Measurements from ENCODE around the gene DIAPH3. TPM values are rescaled to one million over a fixed set of nuclear protein-coding genes. Genes with fewer than 3 reads are reported as not detected.
"Not testable (repeated sequence)": the region's sequence is repeated elsewhere in the genome, so short reads cannot be mapped to it uniquely, and the experiment has no call there.

The DIAPH3 gene
- total RNA-seq, 2 experiments from 2014 or later, result 0.08 to 0.11 TPM

DNA sequence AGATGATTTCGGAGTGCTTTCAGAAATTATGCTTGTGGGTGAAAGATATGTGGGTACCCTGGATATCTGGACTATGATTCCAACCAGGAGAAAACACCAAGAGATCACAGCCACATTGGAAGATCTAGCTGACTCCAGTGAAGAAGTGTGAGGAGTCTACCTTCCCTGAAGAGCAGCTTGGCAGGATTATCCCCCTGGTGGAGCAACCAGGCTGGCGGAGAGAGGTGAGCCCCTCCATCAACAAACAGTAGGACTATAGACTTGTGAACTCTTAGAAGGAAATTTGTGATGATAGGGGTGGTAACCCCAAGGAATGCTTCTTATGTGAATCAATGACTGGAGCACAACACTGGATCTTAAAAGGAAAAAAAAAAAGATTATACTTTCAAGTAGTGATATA, 47.8 kb upstream of the DIAPH3 start:
- H3K36me3 ChIP-seq (ENCODE audit: insufficient read depth, low read length), result no peaks in the 10 kb centered on the region
- Mint-ChIP-seq H3K36me3 (ENCODE audit: low read depth) (no peaks in the 10 kb centered on the region), H3K4me3 (no peak overlapping the region), H3K4me1 (ENCODE audit: low read depth) (no peaks in the 10 kb centered on the region), H3K27me3 (peaks cover 15% of the 10 kb centered on the region), H3K27ac (no peak overlapping the region), H3K9me3 (no peaks in the 10 kb centered on the region)
- DNase-seq, result no peak
- intact Hi-C loops (cut with DNase I, micrococcal nuclease), result no loop called here
- H3K4me1 ChIP-seq (ENCODE audit: insufficient read depth, low read length), result no peaks in the 10 kb centered on the region
- no peak overlapping the region for H3K4me3 ChIP-seq (ENCODE audit: low read length)
- CTCF ChIA-PET, result no interaction called here
- H3K27me3 ChIP-seq (ENCODE audit: control insufficient read depth in 1 of 2, insufficient read depth in 2 of 2, low read length in 2 of 2), result peaks cover 4 to 17% of the 10 kb centered on the region in 2 experiments
- no peak overlapping the region for H3K27ac ChIP-seq (ENCODE audit: low read depth in 1 of 2, low read length in 2 of 2)
- ATAC-seq (ENCODE audit: poor library complexity), result no peak
- TF ChIP-seq, protein P1, sequence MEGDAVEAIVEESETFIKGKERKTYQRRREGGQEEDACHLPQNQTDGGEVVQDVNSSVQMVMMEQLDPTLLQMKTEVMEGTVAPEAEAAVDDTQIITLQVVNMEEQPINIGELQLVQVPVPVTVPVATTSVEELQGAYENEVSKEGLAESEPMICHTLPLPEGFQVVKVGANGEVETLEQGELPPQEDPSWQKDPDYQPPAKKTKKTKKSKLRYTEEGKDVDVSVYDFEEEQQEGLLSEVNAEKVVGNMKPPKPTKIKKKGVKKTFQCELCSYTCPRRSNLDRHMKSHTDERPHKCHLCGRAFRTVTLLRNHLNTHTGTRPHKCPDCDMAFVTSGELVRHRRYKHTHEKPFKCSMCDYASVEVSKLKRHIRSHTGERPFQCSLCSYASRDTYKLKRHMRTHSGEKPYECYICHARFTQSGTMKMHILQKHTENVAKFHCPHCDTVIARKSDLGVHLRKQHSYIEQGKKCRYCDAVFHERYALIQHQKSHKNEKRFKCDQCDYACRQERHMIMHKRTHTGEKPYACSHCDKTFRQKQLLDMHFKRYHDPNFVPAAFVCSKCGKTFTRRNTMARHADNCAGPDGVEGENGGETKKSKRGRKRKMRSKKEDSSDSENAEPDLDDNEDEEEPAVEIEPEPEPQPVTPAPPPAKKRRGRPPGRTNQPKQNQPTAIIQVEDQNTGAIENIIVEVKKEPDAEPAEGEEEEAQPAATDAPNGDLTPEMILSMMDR (IDR thresholded peaks at IDR 0.05), result no peak
- no peaks in the 10 kb centered on the region for H3K9me3 ChIP-seq (ENCODE audit: control insufficient read depth in 1 of 2, insufficient read depth in 1 of 2, low read length in 2 of 2)
- POLR2A ChIA-PET, result no interaction called here

DNA sequence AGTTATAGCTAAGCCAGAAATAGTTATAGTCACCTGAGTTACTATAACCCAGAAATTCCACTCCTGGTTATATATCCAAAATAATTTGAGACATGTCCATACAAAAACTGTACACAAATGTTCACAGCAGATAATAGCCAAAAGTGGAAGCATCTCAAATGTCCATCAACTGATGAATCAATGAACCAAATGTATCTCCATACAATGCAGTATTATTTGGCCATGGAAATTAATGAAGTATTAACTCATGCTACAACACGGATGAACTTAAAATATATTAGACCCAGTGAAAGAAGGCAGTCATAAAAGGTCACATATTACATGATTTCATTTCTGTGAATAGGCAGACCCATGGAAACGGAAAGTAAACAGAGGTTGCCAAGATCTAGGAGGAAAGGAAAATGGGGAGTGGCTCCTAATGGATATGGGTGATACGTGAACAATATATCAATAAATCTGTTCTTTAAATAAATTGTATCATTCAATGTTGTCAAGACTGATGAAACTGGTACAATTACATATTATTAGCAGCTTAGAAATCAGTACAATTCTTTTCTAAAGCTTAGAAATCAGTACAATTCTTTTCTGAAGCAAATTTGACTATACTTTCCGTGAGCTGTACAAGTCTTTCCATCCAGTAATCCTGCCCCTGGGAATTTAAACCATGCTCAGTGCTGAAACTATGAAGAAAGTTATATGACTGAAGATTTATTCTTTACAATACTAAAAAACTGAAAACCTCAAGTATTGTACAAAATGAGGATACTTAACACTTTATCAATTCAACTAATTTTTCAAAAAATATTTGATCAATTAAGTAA, 47.0 kb upstream of the DIAPH3 start:
- Histone ChIP-seq H3K9me3 (ENCODE audit: control insufficient read depth in 1 of 2, insufficient read depth in 1 of 2, low read length in 2 of 2) (no peaks in the 10 kb centered on the region), H3K4me1 (ENCODE audit: insufficient read depth, low read length) (no peaks in the 10 kb centered on the region), H3K27me3 (ENCODE audit: control insufficient read depth in 1 of 2, insufficient read depth in 2 of 2, low read length in 2 of 2) (peaks cover 4 to 18% of the 10 kb centered on the region in 2 experiments), H3K36me3 (ENCODE audit: insufficient read depth, low read length) (no peaks in the 10 kb centered on the region), H3K4me3 (ENCODE audit: low read length) (no peak overlapping the region), H3K27ac (ENCODE audit: low read depth in 1 of 2, low read length in 2 of 2) (no peak overlapping the region)
- intact Hi-C loops (cut with DNase I, micrococcal nuclease), result no loop called here
- DNase-seq (no peak), ATAC-seq (ENCODE audit: poor library complexity) (no peak)
- H3K27me3 Mint-ChIP-seq, result peaks cover 20% of the 10 kb centered on the region
- no peak overlapping the region for H3K27ac Mint-ChIP-seq
- TF ChIP-seq, protein P1 (IDR thresholded peaks at IDR 0.05), result no peak
- no peaks in the 10 kb centered on the region for H3K36me3 Mint-ChIP-seq (ENCODE audit: low read depth)
- no peaks in the 10 kb centered on the region for H3K4me1 Mint-ChIP-seq (ENCODE audit: low read depth)
- ChIA-PET POLR2A (no interaction called here), CTCF (no interaction called here)
- H3K4me3 Mint-ChIP-seq, result no peak overlapping the region
- H3K9me3 Mint-ChIP-seq, result no peaks in the 10 kb centered on the region

- H3K36me3 ChIP-seq (ENCODE audit: insufficient read depth, low read length); H3K36me3 Mint-ChIP-seq (ENCODE audit: low read depth); DNase-seq; intact Hi-C loops (cut with DNase I, micrococcal nuclease); H3K9me3 Mint-ChIP-seq; ATAC-seq (ENCODE audit: poor library complexity); H3K4me3 ChIP-seq (ENCODE audit: low read length); H3K4me1 ChIP-seq (ENCODE audit: insufficient read depth, low read length); H3K27ac ChIP-seq (ENCODE audit: low read depth in 1 of 2, low read length in 2 of 2); H3K4me1 Mint-ChIP-seq (ENCODE audit: low read depth); H3K27ac Mint-ChIP-seq; POLR2A ChIA-PET; H3K9me3 ChIP-seq (ENCODE audit: control insufficient read depth in 1 of 2, insufficient read depth in 1 of 2, low read length in 2 of 2); H3K4me3 Mint-ChIP-seq; CTCF ChIA-PET: not testable (repeated sequence)
- H3K27me3 Mint-ChIP-seq, result peaks cover 26% of the 10 kb centered on the region
- H3K27me3 ChIP-seq (ENCODE audit: control insufficient read depth in 1 of 2, insufficient read depth in 2 of 2, low read length in 2 of 2), result peaks cover 4 to 25% of the 10 kb centered on the region in 2 experiments
These were observed 41.8 kb upstream of the DIAPH3 start for GRCh38 chr13:60205499-60205898.

DNA sequence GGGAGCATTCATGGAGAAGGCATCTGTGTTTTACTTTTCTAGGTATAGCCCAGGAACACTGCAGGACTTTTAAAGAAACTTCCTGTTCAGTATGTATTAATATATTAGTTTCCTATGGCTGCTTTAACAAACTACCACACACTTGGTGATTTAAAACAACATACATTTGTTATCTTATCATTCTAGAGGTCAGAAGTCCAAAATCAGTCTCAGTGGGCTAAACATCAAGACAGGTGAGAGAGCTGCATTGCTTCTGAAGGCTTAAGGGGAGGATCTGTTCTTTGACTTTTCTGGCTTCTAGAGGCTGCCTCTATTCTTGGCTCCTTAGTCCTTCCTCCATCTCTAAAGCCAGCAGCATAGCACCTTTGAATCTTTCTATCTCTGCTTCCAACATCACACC, 37.6 kb upstream of the DIAPH3 start:
- Histone ChIP-seq H3K4me1 (ENCODE audit: insufficient read depth, low read length) (no peaks in the 10 kb centered on the region), H3K4me3 (ENCODE audit: low read length) (no peak overlapping the region), H3K27ac (ENCODE audit: low read depth in 1 of 2, low read length in 2 of 2) (no peak overlapping the region), H3K9me3 (ENCODE audit: control insufficient read depth in 1 of 2, insufficient read depth in 1 of 2, low read length in 2 of 2) (no peaks in the 10 kb centered on the region), H3K27me3 (ENCODE audit: control insufficient read depth in 1 of 2, insufficient read depth in 2 of 2, low read length in 2 of 2) (peaks cover 0 to 8% of the 10 kb centered on the region in 2 experiments), H3K36me3 (ENCODE audit: insufficient read depth, low read length) (no peaks in the 10 kb centered on the region)
- no peak overlapping the region for H3K4me3 Mint-ChIP-seq
- POLR2A ChIA-PET, result no interaction called here
- CTCF ChIA-PET, result no interaction called here
- H3K9me3 Mint-ChIP-seq, result no peaks in the 10 kb centered on the region
- intact Hi-C loops (cut with DNase I, micrococcal nuclease), result no loop called here
- no peak overlapping the region for H3K27ac Mint-ChIP-seq
- ATAC-seq (ENCODE audit: poor library complexity), result no peak
- no peaks in the 10 kb centered on the region for H3K4me1 Mint-ChIP-seq (ENCODE audit: low read depth)
- H3K27me3 Mint-ChIP-seq, result peaks cover 20% of the 10 kb centered on the region
- DNase-seq, result no peak
- H3K36me3 Mint-ChIP-seq (ENCODE audit: low read depth), result no peaks in the 10 kb centered on the region
- TF ChIP-seq, protein P1 (IDR thresholded peaks at IDR 0.05), result no peak

GRCh38 chr13:60195893-60196292, 32.2 kb upstream of the DIAPH3 start:
- H3K36me3 Mint-ChIP-seq (ENCODE audit: low read depth); H3K36me3 ChIP-seq (ENCODE audit: insufficient read depth, low read length); POLR2A ChIA-PET; H3K27me3 ChIP-seq (ENCODE audit: control insufficient read depth in 1 of 2, insufficient read depth in 2 of 2, low read length in 2 of 2); H3K27ac Mint-ChIP-seq; ATAC-seq (ENCODE audit: poor library complexity); intact Hi-C loops (cut with DNase I, micrococcal nuclease); H3K27ac ChIP-seq (ENCODE audit: low read depth in 1 of 2, low read length in 2 of 2); H3K4me1 ChIP-seq (ENCODE audit: insufficient read depth, low read length); H3K9me3 Mint-ChIP-seq; H3K9me3 ChIP-seq (ENCODE audit: control insufficient read depth in 1 of 2, insufficient read depth in 1 of 2, low read length in 2 of 2); H3K4me1 Mint-ChIP-seq (ENCODE audit: low read depth); H3K4me3 ChIP-seq (ENCODE audit: low read length); CTCF ChIA-PET; H3K4me3 Mint-ChIP-seq; DNase-seq: not testable (repeated sequence)
- peaks cover 27% of the 10 kb centered on the region for H3K27me3 Mint-ChIP-seq

Measured in CD4-positive, alpha-beta T cell (primary cell).